ENCODE data around the gene KLRC3. TPM values are rescaled to one million over a fixed set of nuclear protein-coding genes. Genes with fewer than 3 reads are reported as not detected.
"Not testable (repeated sequence)": the region's sequence is repeated elsewhere in the genome, so short reads cannot be mapped to it uniquely, and the experiment has no call there.

The KLRC3 gene
- total and polyA plus RNA-seq, 8 donors: not detected

DNA sequence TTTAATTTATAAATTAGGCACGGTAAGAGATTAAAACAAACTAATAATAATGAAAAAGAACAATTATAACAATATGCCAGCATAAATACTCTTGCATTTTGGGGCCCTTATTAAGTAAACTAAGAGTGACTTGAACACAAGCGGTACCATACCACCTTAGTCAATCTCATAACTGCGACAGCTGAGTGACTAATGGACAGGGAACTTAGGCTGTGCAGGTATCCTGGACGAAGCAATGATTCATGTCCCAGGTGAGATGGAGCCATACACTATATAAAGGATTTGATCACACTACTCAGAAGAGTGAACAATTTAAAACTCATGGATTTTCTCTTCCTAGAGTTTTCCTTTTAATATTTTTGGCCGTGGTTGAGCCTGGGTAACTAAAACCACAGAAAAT is 15.1 kb downstream of the KLRC3 start:
- no peaks in the 10 kb centered on the region for H3K4me1 ChIP-seq
- 90 to 96% methylated on average over 5 of the region's 5 CpGs for WGBS, 2 donors
- H3K36me3 ChIP-seq: no peaks in the 10 kb centered on the region
- intact Hi-C loops (cut with DNase I): no loop called here
- TF ChIP-seq, protein P1, sequence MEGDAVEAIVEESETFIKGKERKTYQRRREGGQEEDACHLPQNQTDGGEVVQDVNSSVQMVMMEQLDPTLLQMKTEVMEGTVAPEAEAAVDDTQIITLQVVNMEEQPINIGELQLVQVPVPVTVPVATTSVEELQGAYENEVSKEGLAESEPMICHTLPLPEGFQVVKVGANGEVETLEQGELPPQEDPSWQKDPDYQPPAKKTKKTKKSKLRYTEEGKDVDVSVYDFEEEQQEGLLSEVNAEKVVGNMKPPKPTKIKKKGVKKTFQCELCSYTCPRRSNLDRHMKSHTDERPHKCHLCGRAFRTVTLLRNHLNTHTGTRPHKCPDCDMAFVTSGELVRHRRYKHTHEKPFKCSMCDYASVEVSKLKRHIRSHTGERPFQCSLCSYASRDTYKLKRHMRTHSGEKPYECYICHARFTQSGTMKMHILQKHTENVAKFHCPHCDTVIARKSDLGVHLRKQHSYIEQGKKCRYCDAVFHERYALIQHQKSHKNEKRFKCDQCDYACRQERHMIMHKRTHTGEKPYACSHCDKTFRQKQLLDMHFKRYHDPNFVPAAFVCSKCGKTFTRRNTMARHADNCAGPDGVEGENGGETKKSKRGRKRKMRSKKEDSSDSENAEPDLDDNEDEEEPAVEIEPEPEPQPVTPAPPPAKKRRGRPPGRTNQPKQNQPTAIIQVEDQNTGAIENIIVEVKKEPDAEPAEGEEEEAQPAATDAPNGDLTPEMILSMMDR (IDR thresholded peaks at IDR 0.05): no peak
- H3K27ac ChIP-seq: no peak overlapping the region
- FAIRE-seq: no peak
- ATAC-seq: no peak
- no peaks in the 10 kb centered on the region for H3K9me3 ChIP-seq
- no peaks in the 10 kb centered on the region for H3K27me3 ChIP-seq
- no peak for DNase-seq
- H3K4me3 ChIP-seq: no peak overlapping the region

DNA sequence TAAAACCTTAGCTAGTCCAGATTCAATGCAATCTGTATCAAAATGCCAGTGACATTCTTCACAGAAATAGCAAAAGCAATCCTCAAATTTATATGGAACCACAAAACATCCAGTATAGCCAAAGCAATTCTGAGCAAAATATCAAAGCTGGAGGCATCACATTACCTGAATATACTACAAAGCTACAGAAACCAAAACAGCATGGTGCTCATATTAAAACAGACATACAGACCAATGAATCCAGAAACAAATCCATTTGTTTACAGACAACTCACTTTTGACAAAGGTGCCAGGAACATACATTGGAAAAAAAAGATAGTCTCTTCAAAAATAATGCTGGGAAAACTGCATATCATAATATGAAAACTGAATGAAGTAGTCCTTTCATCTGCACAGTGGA is 15.6 kb downstream of the KLRC3 start:
- no peak for ATAC-seq
- Histone ChIP-seq H3K36me3 (no peaks in the 10 kb centered on the region), H3K27ac (no peak overlapping the region), H3K4me1 (no peaks in the 10 kb centered on the region), H3K9me3 (no peaks in the 10 kb centered on the region), H3K27me3 (no peaks in the 10 kb centered on the region), H3K4me3 (no peak overlapping the region)
- TF ChIP-seq, protein P1 (IDR thresholded peaks at IDR 0.05): no peak
- no peak for DNase-seq
- intact Hi-C loops (cut with DNase I): no loop called here
- no peak for FAIRE-seq

DNA sequence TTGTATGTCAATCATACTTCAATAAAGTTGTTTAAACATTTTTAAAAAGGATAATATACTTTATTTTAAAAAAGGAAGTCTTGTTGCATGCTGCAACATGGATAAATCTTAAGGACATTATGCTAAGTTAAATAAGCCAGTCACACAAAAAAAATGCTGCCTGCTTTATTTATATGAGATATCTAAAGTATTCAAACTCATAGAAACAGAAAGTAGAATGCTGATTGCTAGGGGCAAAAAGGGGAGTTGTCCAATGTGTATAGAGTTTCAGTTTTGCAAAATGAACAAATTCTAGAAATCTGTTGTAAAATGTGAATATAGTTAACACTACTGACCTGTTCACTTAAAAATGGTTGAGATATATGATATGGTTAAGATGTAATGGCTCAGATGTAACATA is 19.6 kb downstream of the KLRC3 start:
- Histone ChIP-seq H3K27me3 (no peaks in the 10 kb centered on the region), H3K27ac (no peak overlapping the region), H3K4me3 (no peak overlapping the region), H3K9me3 (no peaks in the 10 kb centered on the region), H3K36me3 (no peaks in the 10 kb centered on the region), H3K4me1 (no peaks in the 10 kb centered on the region)
- no peak for ATAC-seq
- intact Hi-C loops (cut with DNase I): no loop called here
- no peak for FAIRE-seq
- no peak for DNase-seq
- TF ChIP-seq, protein P1 (IDR thresholded peaks at IDR 0.05): no peak

DNA sequence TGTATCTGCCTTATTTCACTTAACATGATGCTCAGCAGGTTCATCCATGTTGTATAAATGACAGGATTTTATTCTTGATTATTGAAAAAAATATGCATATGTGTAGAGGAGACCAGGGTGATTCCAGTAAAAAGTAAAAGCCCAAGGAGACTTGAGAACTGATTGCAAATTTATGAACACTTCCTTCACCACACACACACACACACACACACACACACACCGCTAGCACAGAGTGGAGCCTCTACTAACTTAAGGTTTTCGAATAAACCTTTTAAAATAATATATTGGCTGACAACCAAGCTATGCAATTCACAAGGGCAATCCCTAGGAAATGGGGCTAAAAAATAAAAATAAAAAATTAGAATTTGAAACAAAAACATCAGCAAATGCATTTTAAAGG is 22.2 kb downstream of the KLRC3 start:
- Histone ChIP-seq H3K4me3 (no peak overlapping the region), H3K9me3 (no peaks in the 10 kb centered on the region), H3K36me3 (no peaks in the 10 kb centered on the region), H3K27ac (no peak overlapping the region), H3K27me3 (no peaks in the 10 kb centered on the region), H3K4me1 (no peaks in the 10 kb centered on the region)
- DNase-seq (no peak), ATAC-seq (no peak), FAIRE-seq (no peak)
- TF ChIP-seq, protein P1 (IDR thresholded peaks at IDR 0.05): no peak
- intact Hi-C loops (cut with DNase I): no loop called here
- 77 to 83% methylated on average over 2 of the region's 2 CpGs for WGBS, 2 donors

DNA sequence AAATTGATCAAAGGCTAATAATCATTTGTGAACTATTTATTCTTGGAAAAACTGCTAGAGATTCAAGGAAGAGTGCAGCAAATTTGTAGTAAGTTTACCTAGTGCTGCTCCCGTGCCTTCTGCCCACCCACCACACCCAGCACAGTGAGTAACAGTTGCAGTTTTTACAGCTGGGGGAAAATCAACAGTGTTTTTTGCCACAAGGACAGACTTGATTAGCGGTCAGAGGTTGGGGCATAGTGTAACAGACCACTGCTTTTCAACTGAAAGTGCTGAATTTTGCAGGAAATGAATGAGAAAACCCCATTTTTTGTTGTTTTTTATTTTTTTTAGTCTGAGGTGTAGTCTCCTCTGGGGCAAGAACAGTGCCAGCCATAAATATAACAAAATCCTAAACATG is 23.1 kb downstream of the KLRC3 start:
- no peak for ATAC-seq
- FAIRE-seq: no peak
- intact Hi-C loops (cut with DNase I): no loop called here
- H3K27me3 ChIP-seq: no peaks in the 10 kb centered on the region
- no peaks in the 10 kb centered on the region for H3K9me3 ChIP-seq
- H3K27ac ChIP-seq: no peak overlapping the region
- H3K4me3 ChIP-seq: no peak overlapping the region
- no peaks in the 10 kb centered on the region for H3K36me3 ChIP-seq
- 44 to 78% methylated on average over 2 of the region's 2 CpGs for WGBS, 2 donors
- no peak for DNase-seq
- H3K4me1 ChIP-seq: no peaks in the 10 kb centered on the region
- TF ChIP-seq, protein P1 (IDR thresholded peaks at IDR 0.05): no peak

DNA sequence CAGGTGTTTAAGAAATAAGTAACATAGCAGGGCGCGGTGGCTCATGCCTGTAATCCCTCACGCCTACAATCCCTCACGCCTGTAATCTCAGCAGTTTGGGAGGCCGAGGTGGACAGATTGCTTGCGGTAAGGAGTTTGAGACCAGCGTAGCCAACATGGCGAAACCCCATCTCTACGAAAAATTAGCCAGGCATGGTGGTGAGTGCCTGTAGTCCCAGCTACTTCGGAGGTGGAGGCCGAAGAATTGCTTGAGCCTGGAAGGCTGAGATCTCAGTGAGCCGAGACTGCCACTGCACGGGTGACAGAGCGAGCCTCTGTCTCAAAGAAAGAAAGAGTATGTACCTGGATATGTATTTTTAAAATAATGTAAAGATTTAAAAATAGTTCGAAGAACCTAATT is 24.2 kb downstream of the KLRC3 start:
- H3K27ac ChIP-seq; H3K36me3 ChIP-seq; H3K27me3 ChIP-seq; FAIRE-seq; intact Hi-C loops (cut with DNase I); ATAC-seq; DNase-seq; H3K9me3 ChIP-seq; H3K4me3 ChIP-seq; H3K4me1 ChIP-seq: not testable (repeated sequence)
- 87 to 92% methylated on average over 15 of the region's 15 CpGs for WGBS, 2 donors

Data from pancreas (tissue), 10 donors.